D721Med (cell line): Measurements from ENCODE around the gene DNAJB8.

Experiments used
- DNase-seq: peaks from one replicate; pipeline ENCODE4 v3.0.0; 2011; ENCODE audit warnings: low spot score; ENCODE audit not compliant: insufficient read length
- FAIRE-seq: peaks from 2 replicates; lab custom pipeline; 2011; peaks lifted over from hg19 to GRCh38; lab: Jason Lieb, UNC
- TF ChIP-seq, protein P1 (sequence below): IDR thresholded peaks from 2 replicates; pipeline ENCODE4 v1.5.1; 2012; ENCODE audit warnings: mild to moderate bottlenecking, control low read depth; ENCODE audit not compliant: insufficient read depth; ENCODE audit errors: missing control alignments

DNAJB8 gene

DNA sequence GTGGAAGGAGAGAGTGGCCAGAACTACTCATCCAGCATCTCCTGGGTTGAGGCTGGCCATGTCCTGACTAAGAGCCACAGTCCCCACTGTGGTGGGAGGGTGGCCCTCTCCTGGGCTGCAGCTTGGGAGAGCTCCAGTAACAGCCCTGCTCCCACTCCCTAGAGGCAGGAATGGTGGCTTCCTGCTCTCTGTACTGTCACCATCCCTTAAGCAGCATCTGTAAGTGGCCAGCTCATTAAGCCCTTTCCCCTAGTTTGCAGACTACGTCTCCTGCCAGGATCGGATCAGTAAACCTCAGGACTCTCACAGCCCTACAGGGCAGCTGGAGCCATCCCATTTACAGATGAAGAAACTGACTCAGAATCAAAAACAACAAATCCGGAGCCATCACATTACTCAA, 30.5 kb downstream of the DNAJB8 start:
- DNase-seq (no peak), FAIRE-seq (no peak)
- TF ChIP-seq, protein P1, sequence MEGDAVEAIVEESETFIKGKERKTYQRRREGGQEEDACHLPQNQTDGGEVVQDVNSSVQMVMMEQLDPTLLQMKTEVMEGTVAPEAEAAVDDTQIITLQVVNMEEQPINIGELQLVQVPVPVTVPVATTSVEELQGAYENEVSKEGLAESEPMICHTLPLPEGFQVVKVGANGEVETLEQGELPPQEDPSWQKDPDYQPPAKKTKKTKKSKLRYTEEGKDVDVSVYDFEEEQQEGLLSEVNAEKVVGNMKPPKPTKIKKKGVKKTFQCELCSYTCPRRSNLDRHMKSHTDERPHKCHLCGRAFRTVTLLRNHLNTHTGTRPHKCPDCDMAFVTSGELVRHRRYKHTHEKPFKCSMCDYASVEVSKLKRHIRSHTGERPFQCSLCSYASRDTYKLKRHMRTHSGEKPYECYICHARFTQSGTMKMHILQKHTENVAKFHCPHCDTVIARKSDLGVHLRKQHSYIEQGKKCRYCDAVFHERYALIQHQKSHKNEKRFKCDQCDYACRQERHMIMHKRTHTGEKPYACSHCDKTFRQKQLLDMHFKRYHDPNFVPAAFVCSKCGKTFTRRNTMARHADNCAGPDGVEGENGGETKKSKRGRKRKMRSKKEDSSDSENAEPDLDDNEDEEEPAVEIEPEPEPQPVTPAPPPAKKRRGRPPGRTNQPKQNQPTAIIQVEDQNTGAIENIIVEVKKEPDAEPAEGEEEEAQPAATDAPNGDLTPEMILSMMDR: no peak

DNA sequence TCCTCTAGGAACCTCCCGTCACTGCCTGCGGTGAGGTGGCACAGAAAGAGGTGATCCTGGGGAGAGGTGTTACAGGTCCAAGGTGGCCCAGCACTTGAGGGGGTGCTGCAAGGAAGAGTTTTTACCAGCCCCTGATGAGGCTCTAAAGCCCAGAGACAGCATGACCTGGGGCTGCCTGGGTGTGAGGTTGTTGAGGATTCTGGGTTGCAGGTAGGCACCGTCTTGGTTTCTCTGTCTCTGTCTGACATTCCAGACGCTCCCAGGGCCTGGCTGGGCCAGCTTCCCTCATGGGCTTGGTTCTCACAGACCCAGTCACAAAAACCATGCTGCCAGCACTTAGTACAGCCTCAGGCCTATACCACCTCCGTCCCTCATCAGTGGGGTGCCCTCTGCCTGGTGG, 31.1 kb downstream of the DNAJB8 start:
- TF ChIP-seq, protein P1: no peak
- no peak for FAIRE-seq
- DNase-seq: no peak

DNA sequence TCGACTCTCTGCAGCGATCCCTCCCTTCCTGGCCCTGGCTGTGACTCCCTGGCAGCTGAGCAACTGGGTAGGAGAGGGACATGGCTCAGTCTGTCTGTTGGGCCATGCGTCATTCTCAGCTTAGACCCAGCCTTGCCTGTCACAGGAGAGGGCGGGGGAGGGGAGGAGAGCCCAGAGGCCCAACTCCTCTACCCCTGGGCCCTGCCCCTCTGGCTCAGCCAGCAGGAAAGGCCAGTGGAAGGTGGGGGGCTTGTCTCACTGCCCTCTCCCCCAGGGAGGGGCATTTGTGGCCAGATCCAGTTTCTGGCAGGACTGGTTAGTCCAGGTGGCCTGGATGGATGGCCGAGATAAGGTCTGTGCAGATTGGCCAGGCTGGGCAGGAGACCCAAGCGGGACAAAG, 31.6 kb downstream of the DNAJB8 start:
- FAIRE-seq (no peak), DNase-seq (no peak)
- TF ChIP-seq, protein P1: no peak

DNA sequence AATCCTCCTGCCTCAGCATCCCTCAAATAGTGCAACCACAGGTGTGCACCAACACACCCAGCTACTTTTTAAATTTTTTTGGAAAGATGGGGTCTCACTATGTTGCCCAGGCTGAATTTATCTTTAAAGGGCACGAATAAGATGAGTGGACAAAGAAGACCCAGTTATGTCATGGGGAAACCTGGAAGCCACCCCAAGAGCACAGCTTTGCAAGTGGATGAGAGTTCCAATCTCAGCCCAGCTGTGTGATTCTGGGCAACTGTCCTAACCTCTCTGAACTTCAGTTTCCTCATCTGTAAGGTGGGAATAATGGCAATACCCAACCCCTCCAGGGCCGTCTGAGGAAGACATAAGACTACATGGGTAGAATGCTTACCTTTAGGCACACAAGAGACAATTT, 32.2 kb downstream of the DNAJB8 start:
- no peak for FAIRE-seq
- no peak for DNase-seq
- TF ChIP-seq, protein P1: no peak

DNA sequence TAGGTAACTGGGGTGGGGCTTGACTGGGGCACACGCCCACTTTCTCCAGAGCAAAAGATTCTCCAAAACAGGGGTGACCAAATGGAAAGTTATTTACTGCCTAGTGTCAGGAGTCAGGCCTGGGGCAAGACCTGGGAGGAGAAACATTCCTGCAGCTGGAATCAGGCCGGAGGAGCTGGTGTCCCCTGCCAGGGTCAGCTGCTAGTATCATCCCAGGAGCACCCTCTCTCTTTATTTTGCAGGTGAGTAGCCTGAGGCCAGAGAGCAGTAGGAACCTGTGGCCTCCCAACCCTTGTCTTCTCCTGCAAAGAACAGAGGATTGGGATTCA, 32.9 kb downstream of the DNAJB8 start:
- FAIRE-seq (no peak), DNase-seq (no peak)
- TF ChIP-seq, protein P1: no peak

DNA sequence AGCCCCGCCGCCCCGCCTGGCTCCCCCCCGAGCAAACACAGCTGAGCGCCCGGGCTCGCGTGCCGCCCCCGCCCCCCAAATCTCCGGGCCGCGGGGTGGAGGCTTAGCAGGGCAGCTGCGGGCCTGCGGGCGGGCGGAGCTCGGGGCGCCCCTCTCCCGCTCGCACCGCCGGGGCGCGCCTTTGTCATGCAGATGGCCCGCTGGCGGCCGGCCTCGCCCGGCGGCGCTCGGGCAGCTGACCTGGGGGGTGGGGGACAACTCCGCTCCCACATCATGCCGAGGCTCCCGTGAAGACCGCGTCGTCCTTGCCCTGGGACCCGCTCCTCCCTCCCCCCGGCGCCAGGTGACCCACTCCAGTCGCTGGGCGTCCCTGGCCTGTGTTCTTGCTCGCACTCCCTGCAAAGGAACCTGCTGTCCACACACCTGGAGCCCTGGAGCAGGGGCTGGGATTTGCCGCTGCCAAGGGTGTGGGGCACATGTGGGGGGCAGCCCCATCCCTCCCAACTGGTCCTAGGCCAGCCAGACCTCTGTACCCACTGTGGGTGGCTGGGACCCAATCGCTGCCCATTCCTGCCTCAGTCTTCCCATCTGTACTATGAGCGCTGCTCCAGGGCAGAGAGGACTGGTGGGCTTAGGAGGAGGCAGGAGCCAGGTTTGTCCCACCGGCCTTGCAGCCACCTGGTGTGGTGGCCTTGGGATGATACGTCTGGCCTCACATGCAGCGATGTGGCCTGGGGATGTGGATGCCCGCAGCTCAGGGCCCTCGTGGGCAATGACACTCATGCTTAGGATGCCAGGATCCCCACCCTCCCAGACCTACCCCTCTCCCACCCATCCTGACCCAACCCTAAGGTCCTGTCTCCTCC, 33.5 kb downstream of the DNAJB8 start:
- no peak for FAIRE-seq
- DNase-seq: no peak
- TF ChIP-seq, protein P1: no peak

DNA sequence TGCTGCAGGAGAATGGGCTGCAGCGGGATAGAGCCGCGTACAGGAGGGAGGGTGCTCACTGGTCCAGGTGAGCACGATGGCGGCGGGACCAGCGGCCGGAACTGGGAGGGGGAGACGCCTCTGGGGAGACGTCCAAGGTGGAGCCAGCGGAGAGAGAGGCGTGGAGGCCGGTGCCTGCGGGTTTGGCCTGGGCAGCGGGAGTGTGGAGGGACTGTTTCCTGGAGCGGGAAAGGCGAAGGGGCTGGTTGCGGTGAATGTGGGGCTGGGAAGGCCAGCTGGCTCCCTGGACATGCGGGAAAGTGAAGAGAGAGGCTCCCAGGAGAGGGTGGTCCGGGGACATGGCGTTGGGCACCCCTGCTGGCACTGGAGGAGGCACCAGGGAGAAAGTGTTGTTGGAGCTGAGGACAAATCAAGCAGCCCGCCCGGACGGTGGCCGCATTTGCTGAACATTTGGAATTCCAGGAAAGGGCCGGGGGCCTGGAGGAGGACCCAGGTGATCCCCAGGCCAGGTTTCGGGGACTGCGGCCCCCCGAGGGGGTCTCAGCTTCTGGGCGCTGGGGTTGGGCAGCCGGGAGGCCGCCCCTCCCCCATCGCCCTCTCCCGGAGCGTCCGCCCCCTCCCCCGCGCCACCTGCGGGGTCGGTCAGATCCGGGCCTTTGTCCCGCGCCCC, 34.3 kb downstream of the DNAJB8 start:
- DNase-seq: no peak
- FAIRE-seq: no peak
- TF ChIP-seq, protein P1: no peak
